Adrenal gland (tissue), 12 donors: Measurements from ENCODE around the gene ATF5. TPM values are rescaled to one million over a fixed set of nuclear protein-coding genes. Genes with fewer than 3 reads are reported as not detected.

ENCODE experiments used
- DNase-seq, 7 donors: peaks; one replicate each; pipeline ENCODE4 v3.0.0-alpha.2; 2019 to 2020
- H3K27ac ChIP-seq, 5 donors: fragments of 200-600 bp; sonication (generic) in 4 of 5; 1 replicate in 3 of 5; 2 replicates in 2 of 5; pipeline versions ENCODE4 v1.5.1 to v1.8.0; 2016 to 2020; ENCODE audit warnings: mild to moderate bottlenecking in 1 of 5
- H3K27me3 ChIP-seq: fragments of 200-600 bp; 2 replicates; pipeline ENCODE4 v1.8.0; 2021
- H3K36me3 ChIP-seq, 2 donors: fragments of 200-600 bp; replicated peaks in 1 of 2; 1 replicate in 1 of 2; 2 replicates in 1 of 2; pipeline versions ENCODE4 v1.5.1 to v1.8.0; 2018 to 2022
- H3K4me1 ChIP-seq, 2 donors: fragments of 200-600 bp; replicated peaks in 1 of 2; 1 replicate in 1 of 2; 2 replicates in 1 of 2; pipeline versions ENCODE4 v1.5.1 to v1.8.0; 2018 to 2021
- H3K4me3 ChIP-seq, 4 donors: fragments of 200-600 bp; sonication (generic) in 3 of 4; one replicate each; pipeline ENCODE4 v1.5.1; 2016 to 2018
- H3K9me3 ChIP-seq, 3 donors: fragments of 200-600 bp; sonication (generic) in 1 of 3; replicated peaks in 1 of 3; 1 replicate in 2 of 3; 2 replicates in 1 of 3; pipeline versions ENCODE4 v1.5.1 to v1.8.0; 2016 to 2021
- POLR2A ChIP-seq, 2 donors: fragments of 450-650 bp; IDR thresholded peaks; one replicate each; pipeline ENCODE4 v1.6.1; 2017; ENCODE audit warnings: antibody characterized with exemption in 2 of 2, mild to moderate bottlenecking in 2 of 2, moderate library complexity in 1 of 2
- WGBS, 4 donors: extraction: QIAGEN DNeasy Blood & Tissue Kit in 2 of 4; methylation state at CpG; one replicate each; pipeline versions ENCODE4 v1.1.5 to v1.1.7; 2013 to 2017; 5-methylcytosine and 5-hydroxymethylcytosine counted together
- intact Hi-C, 2 donors: fragments of 100-400 bp; cut with DNase I; formaldehyde crosslinking; loops; one replicate each; pipeline versions ENCODE4 v1.14.1 to v1.15.0; 2022 to 2023
- polyA plus RNA-seq, 3 donors: library from polyadenylated mRNA; stranded (reverse); fragments of 200-250 nt in 2 of 3; fragments of 350-450 nt in 1 of 3; fragmentation: Illumina TruSeq in 1 of 3; extraction: RNeasy Lipid Tissue Mini Kit (QIAGEN cat#74804) in 1 of 3; gene quantifications; one replicate each; pipeline ENCODE4 v1.2.3, GENCODE V29; 2013 to 2014
- total RNA-seq, 9 donors: library from RNA; depleted of rRNA in 4 of 9; stranded (reverse); fragments of >200 nt in 4 of 9; fragments of 120-200 nt in 1 of 9; fragmentation: NEBNext Ultra II Directional in 1 of 9; extraction: Animal tissue kit (Norgen Biotek cat#: 25700) in 1 of 9; gene quantifications; one replicate each; pipeline versions ENCODE4 v1.1.0 to v1.2.4, GENCODE V29; 2013 to 2023
- TF ChIP-seq, protein P1 (sequence below), 6 experiments: fragments of 450-650 bp in 4 of 6; fragments of 200-600 bp in 2 of 6; sonication (generic) in 1 of 6; IDR thresholded peaks; 1 replicate in 5 of 6; 2 replicates in 1 of 6; pipeline versions ENCODE4 v1.5.1 to v1.8.0; 2016 to 2021; ENCODE audit warnings: antibody characterized with exemption in 6 of 6, mild to moderate bottlenecking in 2 of 6, moderate library complexity in 1 of 6
- donor health status: healthy with polysubstance abuse.
- donor health status: Bipolar disorder and iron deficiency.
- donor health status: DM: yes; HTN: yes; CAD: no.
- donor health status: DM: no; HTN: no; CAD: no.
- donor health status: DM: no; HTN: no; CAD: no.
- donor health status: DM: yes; HTN: yes; CAD: no.

Gene ATF5
- total and polyA plus RNA-seq, 12 donors: 14.3 to 114 (median 62.2) TPM

DNA sequence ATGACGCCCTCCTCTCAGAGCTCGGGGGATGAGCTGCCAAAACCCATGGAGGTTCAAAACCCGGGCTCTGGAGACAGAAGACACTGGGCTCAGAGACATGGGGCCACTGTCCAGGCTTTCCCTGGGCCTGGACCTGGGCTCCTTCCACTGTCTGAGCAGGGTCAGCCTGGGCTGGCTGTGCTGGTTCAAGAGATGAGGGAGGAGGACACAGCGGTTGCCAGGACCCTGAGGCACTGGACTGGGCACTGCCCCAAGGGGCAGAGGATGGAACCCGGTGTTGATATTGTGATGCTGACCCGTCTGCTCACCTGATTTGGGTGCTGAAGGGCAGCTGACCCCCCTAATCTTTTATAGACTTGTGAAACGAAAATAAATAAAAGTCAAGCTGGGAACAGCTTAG is 46.0 kb downstream of the ATF5 start:
- no peaks in the 10 kb centered on the region for H3K9me3 ChIP-seq
- no peaks in the 10 kb centered on the region for H3K36me3 ChIP-seq
- H3K4me1 ChIP-seq: peaks cover 7 to 13% of the 10 kb centered on the region in 2 donors
- TF ChIP-seq, protein P1, sequence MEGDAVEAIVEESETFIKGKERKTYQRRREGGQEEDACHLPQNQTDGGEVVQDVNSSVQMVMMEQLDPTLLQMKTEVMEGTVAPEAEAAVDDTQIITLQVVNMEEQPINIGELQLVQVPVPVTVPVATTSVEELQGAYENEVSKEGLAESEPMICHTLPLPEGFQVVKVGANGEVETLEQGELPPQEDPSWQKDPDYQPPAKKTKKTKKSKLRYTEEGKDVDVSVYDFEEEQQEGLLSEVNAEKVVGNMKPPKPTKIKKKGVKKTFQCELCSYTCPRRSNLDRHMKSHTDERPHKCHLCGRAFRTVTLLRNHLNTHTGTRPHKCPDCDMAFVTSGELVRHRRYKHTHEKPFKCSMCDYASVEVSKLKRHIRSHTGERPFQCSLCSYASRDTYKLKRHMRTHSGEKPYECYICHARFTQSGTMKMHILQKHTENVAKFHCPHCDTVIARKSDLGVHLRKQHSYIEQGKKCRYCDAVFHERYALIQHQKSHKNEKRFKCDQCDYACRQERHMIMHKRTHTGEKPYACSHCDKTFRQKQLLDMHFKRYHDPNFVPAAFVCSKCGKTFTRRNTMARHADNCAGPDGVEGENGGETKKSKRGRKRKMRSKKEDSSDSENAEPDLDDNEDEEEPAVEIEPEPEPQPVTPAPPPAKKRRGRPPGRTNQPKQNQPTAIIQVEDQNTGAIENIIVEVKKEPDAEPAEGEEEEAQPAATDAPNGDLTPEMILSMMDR (IDR thresholded peaks at IDR 0.05): no peak
- TF ChIP-seq POLR2A (IDR thresholded peaks at IDR 0.05): no peak
- no peak overlapping the region for H3K27ac ChIP-seq
- no peaks in the 10 kb centered on the region for H3K27me3 ChIP-seq
- WGBS, 4 donors: 83 to 91% (median 89%) methylated on average over 6 to 7 of the region's 7 CpGs
- no peak overlapping the region for H3K4me3 ChIP-seq
- intact Hi-C loops: no loop called here
- no peak for DNase-seq

GRCh38 chr19:49976496-49976895 is 47.5 kb downstream of the ATF5 start:
- H3K36me3 ChIP-seq: no peaks in the 10 kb centered on the region
- 73 to 84% (median 82%) methylated on average over 3 of the region's 3 CpGs for WGBS, 4 donors
- TF ChIP-seq, protein P1 (IDR thresholded peaks at IDR 0.05): no peak
- no peak for TF ChIP-seq POLR2A (IDR thresholded peaks at IDR 0.05)

DNA sequence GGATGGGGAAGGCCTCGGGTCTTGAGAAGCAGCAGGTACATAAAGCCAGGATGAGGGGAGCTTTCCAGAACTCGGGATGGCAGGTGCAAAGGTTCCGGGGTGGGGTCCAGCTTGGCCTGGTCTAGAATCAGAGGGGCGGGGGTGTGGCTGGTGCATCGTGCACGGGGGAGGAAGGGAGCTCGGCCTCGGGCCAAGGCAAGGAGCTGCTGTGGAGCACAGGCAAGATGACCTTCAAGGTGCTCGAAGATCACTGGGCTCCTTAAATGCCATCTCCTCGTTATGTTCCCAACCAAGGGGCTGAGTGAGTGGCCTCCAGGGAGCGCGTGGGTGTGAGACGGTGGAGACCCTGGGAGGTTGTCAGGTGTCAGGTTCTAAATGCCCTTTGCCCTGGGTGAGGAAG is 48.1 kb downstream of the ATF5 start:
- Histone ChIP-seq H3K36me3 (peaks cover 0 to 3% of the 10 kb centered on the region in 2 donors), H3K27me3 (no peaks in the 10 kb centered on the region), H3K4me1 (peaks cover 3 to 13% of the 10 kb centered on the region in 2 donors), H3K9me3 (no peaks in the 10 kb centered on the region), H3K4me3 (no peak overlapping the region), H3K27ac (no peak overlapping the region)
- TF ChIP-seq, protein P1 (IDR thresholded peaks at IDR 0.05): no peak
- TF ChIP-seq POLR2A (IDR thresholded peaks at IDR 0.05): no peak
- DNase-seq: peak in 1 of 7 donors; percentile 28
- intact Hi-C loops: no loop called here
- WGBS, 4 donors: 87 to 92% (median 89%) methylated on average over 10 to 13 of the region's 13 CpGs

More at GRCh38 chr19:49976496-49976895, 47.5 kb downstream of the ATF5 start:
- peaks cover 7 to 13% of the 10 kb centered on the region in 2 donors for H3K4me1 ChIP-seq
- H3K27ac ChIP-seq: no peak overlapping the region
- no peaks in the 10 kb centered on the region for H3K9me3 ChIP-seq
- H3K4me3 ChIP-seq: no peak overlapping the region
- intact Hi-C loops: no loop called here
- no peaks in the 10 kb centered on the region for H3K27me3 ChIP-seq
- DNase-seq: no peak

GRCh38 chr19:49977881-49978280 is 48.9 kb downstream of the ATF5 start:
- intact Hi-C loops: loop anchor here in 1 of 2 donors (2.0 kb wide), 1 partner anchor 41 kb away; no protein-coding TSS in a partner anchor
- Histone ChIP-seq H3K4me3 (no peak overlapping the region), H3K9me3 (no peaks in the 10 kb centered on the region), H3K27me3 (no peaks in the 10 kb centered on the region), H3K27ac (no peak overlapping the region), H3K36me3 (peaks cover 0 to 5% of the 10 kb centered on the region in 2 donors), H3K4me1 (peaks cover 0 to 11% of the 10 kb centered on the region in 2 donors)
- 84 to 94% (median 91%) methylated on average over 4 to 18 of the region's 18 CpGs for WGBS, 4 donors
- no peak for TF ChIP-seq POLR2A (IDR thresholded peaks at IDR 0.05)
- TF ChIP-seq, protein P1 (IDR thresholded peaks at IDR 0.05): no peak
- DNase-seq: no peak
